Loucy (cell line): ENCODE measurements around the gene ULK3.
A peak's percentile ranks its signal among the peaks of the same experiment; 100 is the strongest.

ENCODE experiments used
- H2AFZ ChIP-seq: fragments of 200-600 bp; sonication (generic); 2 replicates; pipeline ENCODE4 v1.6.0; 2016; ENCODE audit warnings: antibody characterized with exemption, mild to moderate bottlenecking, low read length, moderate library complexity
- H3F3A ChIP-seq: fragments of 200-600 bp; 2 replicates; pipeline ENCODE4 v1.6.0; 2016; ENCODE audit warnings: antibody characterized with exemption, low read depth, mild to moderate bottlenecking
- H3K27me3 ChIP-seq: fragments of 200-600 bp; sonication (generic); 2 replicates; pipeline ENCODE4 v1.6.1; 2014; ENCODE audit warnings: low read length, mild to moderate bottlenecking; ENCODE audit not compliant: insufficient read depth, poor library complexity, severe bottlenecking
- H3K36me3 ChIP-seq: fragments of 200-600 bp; sonication (generic); 2 replicates; pipeline ENCODE4 v1.6.1; 2016; ENCODE audit warnings: low read length; ENCODE audit not compliant: insufficient read depth
- H3K4me1 ChIP-seq: fragments of 200-600 bp; sonication (generic); 2 replicates; pipeline ENCODE4 v1.5.1; 2014; ENCODE audit warnings: low read length, mild to moderate bottlenecking; ENCODE audit not compliant: insufficient read depth, poor library complexity, severe bottlenecking
- H3K4me2 ChIP-seq: fragments of 200-600 bp; sonication (generic); 2 replicates; pipeline ENCODE4 v1.6.0; 2014; ENCODE audit warnings: antibody characterized with exemption, low read length, low read depth, mild to moderate bottlenecking; ENCODE audit not compliant: poor library complexity, severe bottlenecking
- H3K4me3 ChIP-seq: fragments of 200-600 bp; sonication (generic); 2 replicates; pipeline ENCODE4 v1.5.1; 2014; ENCODE audit warnings: low read length, mild to moderate bottlenecking, mixed read lengths; ENCODE audit not compliant: poor library complexity, severe bottlenecking
- H3K79me2 ChIP-seq: fragments of 200-600 bp; sonication (generic); 2 replicates; pipeline ENCODE4 v1.6.1; 2014; ENCODE audit warnings: low read length; ENCODE audit not compliant: insufficient read depth
- H3K9ac ChIP-seq: fragments of 200-600 bp; sonication (generic); 2 replicates; pipeline ENCODE4 v1.6.0; 2014; ENCODE audit warnings: mild to moderate bottlenecking, low read depth, low read length, moderate library complexity; ENCODE audit not compliant: poor library complexity, severe bottlenecking
- H3K9me2 ChIP-seq: fragments of 200-600 bp; sonication (generic); replicated peaks from 2 replicates; pipeline ENCODE4 v1.6.1; 2016; ENCODE audit warnings: low read depth, low read length, mixed read lengths
- H3K9me3 ChIP-seq: fragments of 200-600 bp; sonication (generic); 2 replicates; pipeline ENCODE4 v1.6.1; 2014; ENCODE audit warnings: mild to moderate bottlenecking, antibody characterized with exemption, low read length, low read depth; ENCODE audit not compliant: insufficient read depth
- H4K20me1 ChIP-seq: fragments of 200-600 bp; sonication (generic); 2 replicates; pipeline ENCODE4 v1.6.0; 2014; ENCODE audit warnings: antibody characterized with exemption, low read length, mild to moderate bottlenecking; ENCODE audit not compliant: insufficient read depth, poor library complexity, severe bottlenecking
- CTCF ChIP-seq: fragments of 200-600 bp; sonication (generic); conservative IDR thresholded peaks from 2 replicates; pipeline ENCODE4 v1.5.1; 2014; ENCODE audit warnings: mild to moderate bottlenecking, antibody characterized with exemption, low read length
- EZH2phosphoT487 ChIP-seq: fragments of 200-600 bp; IDR thresholded peaks from 2 replicates; pipeline ENCODE4 v1.6.1; 2018; ENCODE audit warnings: antibody characterized with exemption, mild to moderate bottlenecking, moderate library complexity, borderline replicate concordance

Gene ULK3

GRCh38 chr15:74833376-74834107, 9.4 kb downstream of the ULK3 start:
- peaks cover 10% of the 10 kb centered on the region for H3K4me1 ChIP-seq
- H3K27me3 ChIP-seq = no peaks in the 10 kb centered on the region
- H3K36me3 ChIP-seq = no peaks in the 10 kb centered on the region
- no peaks in the 10 kb centered on the region for H3K9me2 ChIP-seq
- no peak overlapping the region for H3K4me2 ChIP-seq
- no peaks in the 10 kb centered on the region for H3F3A ChIP-seq
- no peaks in the 10 kb centered on the region for H3K79me2 ChIP-seq
- H3K9me3 ChIP-seq = no peaks in the 10 kb centered on the region
- TF ChIP-seq CTCF (no peak), EZH2phosphoT487 (no peak)
- no peaks in the 10 kb centered on the region for H4K20me1 ChIP-seq
- H3K4me3 ChIP-seq = no peak overlapping the region
- peak overlapping the region; percentile 54 for H3K9ac ChIP-seq
- no peak overlapping the region for H2AFZ ChIP-seq

DNA sequence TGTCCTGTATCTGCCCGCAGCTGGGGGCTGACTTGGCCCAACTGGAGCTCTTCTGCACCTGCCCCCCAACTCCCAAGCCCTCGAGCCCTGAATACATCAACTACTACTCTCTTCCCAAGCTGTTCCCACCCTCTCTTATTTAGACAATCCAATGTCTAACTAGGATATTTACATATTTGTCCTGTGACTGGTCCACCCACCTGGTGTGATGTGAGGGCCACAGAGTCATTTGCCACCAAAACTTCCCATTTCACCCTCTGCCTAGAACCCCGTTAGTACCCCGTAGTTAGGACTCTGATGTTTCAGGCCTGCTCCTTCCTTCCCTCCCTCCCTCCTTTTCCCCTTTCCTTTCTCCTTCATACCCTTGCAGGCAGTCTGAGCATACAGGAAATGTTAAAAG, 10.1 kb downstream of the ULK3 start:
- H3K9ac ChIP-seq = peak overlapping the region; percentile 54

DNA sequence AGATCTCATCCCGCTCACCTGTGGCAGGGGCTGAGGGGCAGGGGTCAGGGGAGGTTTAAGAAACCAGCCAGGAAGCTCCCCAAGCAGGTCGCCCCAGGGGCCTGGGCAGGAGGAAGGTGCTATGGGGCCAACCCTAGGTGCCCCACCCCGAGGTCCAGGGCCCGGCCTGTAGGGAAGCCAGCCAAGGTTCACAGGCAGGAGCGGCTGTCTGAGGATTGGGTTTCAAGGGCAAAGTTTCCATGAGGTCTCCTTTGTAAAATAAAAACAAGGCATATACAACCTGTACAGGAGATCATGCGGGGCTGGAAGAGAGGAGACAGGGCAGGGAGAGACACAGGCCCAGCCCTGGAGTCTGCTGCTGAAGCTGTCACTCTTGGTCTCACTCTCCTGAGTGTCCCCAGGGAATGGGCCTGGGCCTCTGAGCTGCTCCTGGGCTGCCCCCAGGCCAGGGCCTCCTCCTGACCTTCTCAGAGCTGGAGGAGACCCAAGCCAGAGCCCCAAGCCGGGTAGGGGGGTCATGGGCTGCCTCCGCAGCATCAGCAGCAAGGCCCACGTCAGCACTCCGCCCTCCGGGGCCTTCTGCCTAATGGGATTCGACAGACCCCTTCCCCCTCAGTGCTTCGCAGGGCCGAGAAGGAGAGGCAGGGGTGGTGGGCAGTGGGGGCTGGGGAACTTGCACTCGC, 11.0 kb downstream of the ULK3 start:
- no peak overlapping the region for H3K9ac ChIP-seq
- no peak overlapping the region for H3K4me2 ChIP-seq
- H3K79me2 ChIP-seq = no peaks in the 10 kb centered on the region
- no peaks in the 10 kb centered on the region for H3K36me3 ChIP-seq
- H2AFZ ChIP-seq = no peak overlapping the region
- no peaks in the 10 kb centered on the region for H3K9me2 ChIP-seq
- peaks cover 10% of the 10 kb centered on the region for H3K4me1 ChIP-seq
- no peak overlapping the region for H3K4me3 ChIP-seq
- no peak for TF ChIP-seq EZH2phosphoT487
- no peak for TF ChIP-seq CTCF
- H3K27me3 ChIP-seq = no peaks in the 10 kb centered on the region
- no peaks in the 10 kb centered on the region for H4K20me1 ChIP-seq
- H3K9me3 ChIP-seq = no peaks in the 10 kb centered on the region
- H3F3A ChIP-seq = no peaks in the 10 kb centered on the region

More for the DNA sequence above, 10.1 kb downstream of the ULK3 start:
- no peaks in the 10 kb centered on the region for H4K20me1 ChIP-seq
- no peaks in the 10 kb centered on the region for H3K9me3 ChIP-seq
- no peak for TF ChIP-seq EZH2phosphoT487
- no peak for TF ChIP-seq CTCF
- peaks cover 10% of the 10 kb centered on the region for H3K4me1 ChIP-seq
- no peaks in the 10 kb centered on the region for H3K9me2 ChIP-seq
- no peak overlapping the region for H3K4me3 ChIP-seq
- H3F3A ChIP-seq = no peaks in the 10 kb centered on the region
- H3K36me3 ChIP-seq = no peaks in the 10 kb centered on the region
- H3K27me3 ChIP-seq = no peaks in the 10 kb centered on the region
- no peaks in the 10 kb centered on the region for H3K79me2 ChIP-seq
- no peak overlapping the region for H2AFZ ChIP-seq
- no peak overlapping the region for H3K4me2 ChIP-seq
